GM18499 (cell line): Measurements from ENCODE around the gene TTC7B.

Experiments used
- ATAC-seq: cut with Tn5 transposase; IDR thresholded peaks from one replicate; pipeline ENCODE4 v1.9.1; 2021; ENCODE audit warnings: moderate number of reproducible peaks; ENCODE audit not compliant: insufficient read depth, unreplicated experiment

The TTC7B gene

DNA sequence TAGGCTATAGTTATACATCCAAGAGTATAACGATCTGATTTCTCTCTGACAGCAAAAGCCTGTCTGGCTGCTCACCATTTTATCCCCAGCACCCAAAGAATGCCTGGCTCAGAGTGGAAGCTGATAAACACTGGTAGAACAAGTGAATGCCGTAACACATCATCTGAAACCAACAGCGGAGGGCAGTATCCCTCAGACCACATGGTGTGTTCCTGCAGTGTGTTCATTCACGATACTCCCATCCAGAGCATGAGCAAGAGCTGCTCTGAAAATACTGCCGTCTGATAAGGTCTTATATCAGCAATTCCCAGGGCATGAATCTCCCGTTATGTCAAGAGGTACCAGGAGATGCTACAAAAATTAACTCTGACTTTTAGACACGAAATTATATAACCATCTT is 95.9 kb downstream of the TTC7B start:
- no peak for ATAC-seq

DNA sequence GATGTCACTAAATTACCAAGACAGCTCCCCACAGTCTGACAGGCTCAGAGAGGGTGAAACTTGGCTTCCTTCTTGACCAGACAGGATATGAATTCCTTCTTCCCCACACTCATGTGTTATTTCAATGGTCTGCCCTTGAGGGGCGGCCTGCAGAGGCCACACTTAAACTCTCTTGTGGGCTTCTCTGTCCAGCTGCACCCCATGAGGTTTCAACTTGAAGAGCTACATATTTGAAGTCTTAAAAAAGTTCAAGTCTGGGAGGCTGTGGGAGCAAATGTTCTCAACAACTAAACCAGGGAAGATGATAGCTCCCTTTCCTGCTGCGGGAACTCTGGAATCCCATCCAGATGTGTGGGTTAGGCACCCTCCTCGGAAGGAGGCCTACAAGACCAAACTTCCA is 98.3 kb downstream of the TTC7B start:
- no peak for ATAC-seq

DNA sequence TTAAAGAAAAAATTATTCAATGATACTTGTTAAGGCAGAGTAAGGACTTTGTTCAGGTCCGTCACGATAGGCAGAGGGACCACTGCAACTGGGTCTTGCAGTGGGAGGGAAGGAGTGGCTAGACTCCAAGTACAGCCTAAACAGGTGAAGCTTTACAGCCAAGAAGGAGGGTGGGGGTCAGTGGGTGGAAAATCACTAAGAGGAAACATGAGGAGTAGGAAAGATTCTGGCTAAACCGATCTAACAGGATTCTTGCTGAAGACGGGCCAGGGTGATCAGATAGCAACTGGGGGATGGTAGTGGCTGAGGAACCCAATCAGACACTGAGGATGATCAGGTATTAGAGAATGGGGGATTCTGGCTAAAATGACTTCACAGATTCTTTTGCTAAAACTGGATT is 100.2 kb downstream of the TTC7B start:
- ATAC-seq = no peak

DNA sequence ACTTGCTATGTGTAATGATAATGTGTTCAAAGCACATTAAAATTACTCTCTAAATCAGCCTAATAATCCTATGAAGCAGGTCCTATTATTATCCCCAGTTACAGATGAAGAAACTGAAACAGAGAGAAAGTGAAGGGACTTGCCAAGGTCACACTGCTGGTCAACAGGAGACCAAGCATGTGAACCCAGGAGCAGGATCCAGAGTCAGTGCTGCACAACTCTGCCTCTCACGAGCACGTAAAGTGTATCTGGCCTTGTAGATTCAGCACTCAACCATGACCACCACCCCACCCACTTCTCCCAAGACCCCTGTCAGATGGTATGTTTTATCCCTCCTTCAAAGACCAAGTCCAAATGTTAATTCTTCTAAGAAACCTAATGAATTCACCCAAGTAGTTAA is 100.7 kb downstream of the TTC7B start:
- ATAC-seq = no peak

DNA sequence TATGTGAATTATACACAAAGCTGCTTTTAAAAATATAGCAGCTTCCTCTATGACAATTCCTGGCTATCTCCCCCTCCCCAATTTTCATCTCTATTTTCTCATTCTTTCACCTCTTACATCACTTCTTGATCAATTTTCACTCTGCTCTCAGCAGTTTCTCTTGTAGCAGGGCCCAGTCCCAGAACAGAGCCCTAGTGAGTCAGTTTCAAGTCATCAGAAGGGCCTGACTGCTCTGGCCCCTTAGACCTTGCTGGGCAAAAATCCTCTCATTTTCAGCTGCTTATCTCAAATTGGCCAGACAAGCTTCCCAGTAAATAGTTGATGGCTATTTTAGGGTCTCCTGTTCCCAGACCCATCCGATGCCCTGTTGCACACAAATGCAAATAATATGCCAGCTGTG is 101.4 kb downstream of the TTC7B start:
- no peak for ATAC-seq

DNA sequence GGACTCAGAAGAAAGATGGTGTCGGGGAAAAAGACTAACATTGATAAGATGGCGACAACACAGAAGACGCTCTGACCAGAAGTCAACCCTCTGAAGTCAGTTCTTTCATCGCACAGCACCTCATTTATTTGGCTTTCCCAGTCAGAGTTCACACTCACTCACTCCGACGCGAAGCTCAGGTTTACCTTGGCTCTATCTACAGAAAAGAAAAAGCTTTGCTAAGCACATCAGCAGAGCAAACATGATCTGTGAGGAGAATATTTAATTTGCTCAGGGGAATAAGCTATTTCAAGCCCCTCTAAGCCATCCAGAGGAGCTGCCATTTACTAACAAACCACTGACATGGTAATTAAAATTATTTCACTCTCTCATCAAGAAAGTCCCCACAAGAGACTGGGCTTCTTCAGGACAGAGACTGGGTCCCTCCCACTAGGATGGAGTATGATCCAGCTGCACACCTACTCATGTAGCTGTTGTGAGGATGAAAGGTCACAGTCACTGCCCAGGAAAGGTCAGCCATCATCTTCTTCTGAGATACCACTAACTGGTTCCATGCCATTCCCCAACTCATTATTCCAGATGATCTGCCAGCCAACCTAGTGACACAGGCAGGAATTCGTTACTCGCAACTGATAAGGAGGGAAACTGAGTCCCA is 111.4 kb downstream of the TTC7B start:
- no peak for ATAC-seq

GRCh38 chr14:90703841-90704737 is 112.1 kb downstream of the TTC7B start:
- no peak for ATAC-seq

DNA sequence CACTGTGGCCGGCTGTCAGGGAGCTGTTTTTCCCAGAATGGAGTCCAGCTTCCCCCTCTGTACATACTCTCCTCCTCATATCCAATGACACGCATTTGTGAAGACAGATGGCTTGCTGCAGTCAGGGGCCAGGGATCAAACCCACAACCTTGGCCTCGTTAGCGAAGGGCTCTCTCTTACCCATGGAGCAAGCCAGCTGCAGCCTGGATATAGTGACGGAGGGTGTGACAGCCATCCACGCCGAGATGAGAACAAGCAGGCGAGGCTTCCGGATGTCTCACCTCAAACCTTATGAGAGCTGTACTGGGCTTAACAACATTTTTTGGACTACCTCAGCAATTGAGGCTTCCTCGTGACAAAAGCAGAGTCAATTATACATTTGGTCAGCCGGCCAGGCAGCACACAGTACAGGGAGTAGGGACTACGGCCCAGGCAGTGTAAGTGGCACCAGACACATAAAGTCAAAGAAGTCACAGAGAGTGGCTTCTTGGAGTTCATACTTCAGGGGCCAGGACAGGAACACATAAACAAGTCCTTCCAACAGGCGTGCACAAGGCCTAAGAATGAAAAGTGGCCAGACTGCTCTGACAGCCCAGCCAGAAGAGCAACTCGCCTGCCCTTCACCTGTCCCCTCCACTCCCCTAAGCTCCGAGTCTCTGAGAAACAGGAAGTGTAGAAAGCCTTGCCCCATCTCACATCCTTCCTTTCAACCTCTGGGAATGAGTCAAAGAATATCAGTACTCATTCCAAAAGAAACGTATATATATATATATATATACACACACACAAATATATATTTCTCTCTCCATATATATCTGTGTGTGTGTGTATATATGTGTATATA is 115.1 kb downstream of the TTC7B start:
- no peak for ATAC-seq

GRCh38 chr14:90699016-90699415 is 117.2 kb downstream of the TTC7B start:
- no peak for ATAC-seq

GRCh38 chr14:90698379-90698869 is 117.8 kb downstream of the TTC7B start:
- no peak for ATAC-seq

GRCh38 chr14:90697577-90698206 is 118.5 kb downstream of the TTC7B start:
- ATAC-seq = no peak

GRCh38 chr14:90697132-90697531 is 119.1 kb downstream of the TTC7B start:
- ATAC-seq = no peak

DNA sequence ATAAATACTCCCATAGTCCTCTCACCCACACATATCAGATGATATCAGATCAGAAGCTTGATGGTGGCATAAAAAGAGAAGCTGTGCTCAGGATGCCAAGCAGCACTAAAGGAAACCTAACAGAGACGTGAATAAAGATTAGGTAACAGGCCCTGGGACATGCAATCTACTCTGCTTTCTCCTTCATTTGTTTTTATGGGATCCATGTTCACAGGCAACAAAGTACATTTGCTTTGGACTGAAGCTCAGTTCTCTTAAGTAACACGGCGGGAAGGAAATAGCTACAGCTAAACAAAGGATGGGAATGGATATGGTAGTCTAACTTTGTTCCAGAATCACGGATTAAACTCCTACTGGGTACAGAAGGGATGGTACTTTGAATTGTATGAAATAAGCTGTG is 119.5 kb downstream of the TTC7B start:
- no peak for ATAC-seq

DNA sequence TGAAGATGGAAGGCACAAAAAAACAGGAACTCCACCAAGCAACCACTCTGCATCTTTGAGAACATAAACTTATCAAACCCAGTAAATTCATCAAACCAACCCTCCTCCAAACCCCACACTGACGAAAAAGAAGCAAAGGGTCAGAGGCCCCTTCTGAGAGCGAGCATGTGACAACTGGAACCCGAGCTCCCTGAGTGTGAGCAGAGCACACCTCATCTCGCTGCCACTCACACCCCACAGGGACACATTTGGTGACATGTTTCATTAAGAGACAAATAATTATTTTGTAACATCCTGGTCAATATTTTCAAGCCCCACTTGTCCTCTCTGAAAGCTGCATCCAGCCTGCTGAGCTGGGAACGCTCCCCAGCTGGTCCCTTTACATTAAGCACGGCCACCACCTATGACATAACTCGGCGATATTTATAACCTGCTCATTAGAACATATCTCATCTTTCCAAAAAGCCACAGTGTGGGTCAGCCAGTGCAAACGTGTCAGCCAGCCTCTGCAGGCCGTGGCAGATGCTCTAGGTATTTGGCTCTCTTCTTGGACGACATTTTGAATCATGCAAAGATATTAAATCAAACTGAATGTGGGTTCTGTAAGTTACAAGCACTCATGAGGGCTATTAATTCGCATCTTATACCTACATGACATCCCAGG is 120.1 kb downstream of the TTC7B start:
- ATAC-seq = no peak

- ATAC-seq = no peak
Observed at GRCh38 chr14:90693413-90693812, 122.8 kb downstream of the TTC7B start.

DNA sequence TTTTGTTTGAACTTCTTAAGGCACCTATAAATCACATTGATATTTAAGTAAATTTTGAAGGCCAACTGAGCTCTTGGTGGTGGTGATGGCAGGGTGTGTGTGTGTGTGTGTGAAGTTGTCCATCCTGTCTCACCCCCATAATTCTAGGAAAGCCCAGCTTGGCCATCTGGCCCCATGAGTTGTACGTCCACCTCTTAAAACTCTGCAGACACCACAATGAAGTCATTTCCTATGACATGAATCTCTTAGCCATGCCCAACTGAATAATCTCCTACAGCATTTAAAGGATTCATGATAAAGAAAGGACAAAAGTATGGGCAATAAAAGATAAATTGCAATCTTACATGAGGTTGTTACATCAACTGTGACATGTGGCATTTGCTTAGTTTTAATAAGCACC is 123.4 kb downstream of the TTC7B start:
- ATAC-seq = no peak

DNA sequence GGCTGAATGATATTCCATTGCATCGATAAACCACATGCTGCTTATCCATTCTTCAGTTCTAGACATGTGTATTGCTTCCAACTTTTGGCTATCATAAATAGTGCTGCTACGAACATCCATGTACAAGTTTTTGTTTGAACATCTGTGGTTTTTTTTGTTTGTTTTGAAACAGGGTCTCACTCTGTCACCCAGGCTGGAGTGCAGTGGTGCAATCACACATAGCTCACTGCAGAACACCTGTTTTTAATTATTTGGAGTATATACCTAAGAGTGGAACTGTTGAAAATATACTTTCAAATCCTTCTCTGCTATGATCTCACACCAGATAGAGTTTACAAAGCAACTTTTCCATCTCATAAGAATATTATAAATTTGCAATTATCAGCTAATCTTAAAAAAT is 124.2 kb downstream of the TTC7B start:
- no peak for ATAC-seq

GRCh38 chr14:90691627-90692026 is 124.6 kb downstream of the TTC7B start:
- no peak for ATAC-seq

GRCh38 chr14:90687680-90688079 is 128.6 kb downstream of the TTC7B start:
- ATAC-seq = no peak

GRCh38 chr14:90682615-90683014 is 133.6 kb downstream of the TTC7B start:
- no peak for ATAC-seq
